CD4-positive, alpha-beta T cell treated with Interleukin-2 at 100 ng/mL for 4 hours (primary cell): ENCODE results near the gene ADGRF3.
"Not testable (repeated sequence)": the region's sequence is repeated elsewhere in the genome, so short reads cannot be mapped to it uniquely, and the experiment has no call there.

Source experiments
- DNase-seq: peaks from one replicate; pipeline ENCODE4 v3.0.0-alpha.2; 2020; ENCODE audit warnings: low spot score

ADGRF3 gene

DNA sequence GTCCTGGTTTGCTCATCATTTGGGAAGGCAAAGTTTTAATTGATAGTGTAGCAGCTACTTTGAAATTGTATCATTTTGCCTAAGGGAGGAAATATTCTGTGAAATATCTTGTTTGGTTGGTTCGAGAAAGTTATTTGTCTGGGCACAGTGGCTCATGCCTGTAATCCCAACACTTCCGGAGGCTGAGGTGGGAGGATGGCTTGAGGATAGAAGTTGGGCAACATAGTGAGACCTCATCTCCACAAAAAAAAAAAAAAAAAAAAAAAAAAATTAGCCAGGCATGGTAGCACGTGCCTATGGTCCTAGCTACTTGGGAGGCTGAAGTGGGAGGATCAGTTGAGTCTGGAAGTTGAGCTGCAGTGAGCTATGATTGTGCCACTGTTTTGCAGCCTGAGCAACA lies 3.1 kb upstream of the ADGRF3 start:
- no peak for DNase-seq

DNA sequence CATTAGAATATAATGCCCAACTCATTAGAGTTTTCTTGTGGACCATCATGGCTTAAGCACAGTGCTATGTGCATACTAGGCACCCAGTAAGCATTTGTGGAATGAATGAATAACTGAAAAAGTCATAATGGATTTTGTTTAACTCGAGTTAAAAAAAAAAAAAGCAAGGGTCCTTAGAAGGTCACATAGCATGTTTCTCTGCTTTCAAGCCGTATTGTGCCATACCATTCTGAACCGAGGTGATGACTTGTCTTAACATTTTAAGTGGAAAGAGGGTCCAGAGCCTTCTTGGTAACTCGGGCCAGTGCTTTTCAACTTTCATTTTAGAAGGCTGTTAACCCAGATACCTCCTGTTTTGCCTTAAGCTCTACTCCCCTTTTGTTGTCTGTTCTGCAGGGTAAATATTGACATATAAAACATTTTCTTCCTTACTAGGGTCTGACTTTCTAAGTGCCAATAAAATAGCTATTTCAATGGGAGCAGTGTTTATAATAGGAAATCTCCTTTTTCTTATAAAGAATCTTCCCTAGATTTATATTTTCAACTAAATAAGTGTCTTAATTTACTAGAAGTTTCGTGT lies 787 bp upstream of the ADGRF3 start:
- DNase-seq = no peak

DNA sequence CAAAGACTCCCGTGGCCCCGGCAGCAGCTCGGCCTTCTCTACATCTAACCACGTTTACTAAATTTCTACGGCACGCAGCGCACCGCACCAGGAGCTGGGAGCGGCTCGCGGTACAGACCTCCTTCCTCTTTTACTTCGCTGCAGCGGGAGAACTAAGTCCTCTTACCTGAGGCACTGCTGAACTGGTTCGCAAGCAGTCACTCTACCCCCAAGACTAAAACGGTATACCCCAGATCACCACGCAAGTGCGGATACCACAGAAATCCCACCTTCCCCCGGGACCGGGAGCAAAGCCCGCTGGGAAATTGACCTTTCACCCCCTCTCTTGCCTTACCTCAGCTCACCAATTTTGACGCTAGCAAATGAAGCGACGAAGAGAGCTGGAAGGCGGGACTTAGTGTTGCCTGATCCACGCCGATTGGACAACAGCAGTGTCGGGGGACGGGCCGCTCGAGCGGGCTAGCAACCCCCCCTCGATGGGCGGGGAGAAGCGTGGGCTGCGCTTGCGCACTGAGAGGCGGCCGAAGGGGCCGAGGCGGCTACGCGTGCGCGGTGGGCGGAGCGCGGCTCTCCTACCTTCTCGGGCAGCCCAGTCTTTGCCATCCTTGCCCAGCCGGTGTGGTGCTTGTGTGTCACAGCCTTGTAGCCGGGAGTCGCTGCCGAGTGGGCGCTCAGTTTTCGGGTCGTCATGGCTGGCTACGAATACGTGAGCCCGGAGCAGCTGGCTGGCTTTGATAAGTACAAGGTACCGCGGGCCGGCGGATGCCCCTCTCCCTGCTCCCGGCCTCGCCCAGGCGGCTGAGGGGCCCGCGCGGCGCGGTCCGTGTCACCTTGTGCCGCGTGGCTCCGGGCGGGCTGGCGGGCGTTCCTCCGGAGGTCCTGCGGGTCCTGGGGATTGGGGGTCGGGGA lies 790 bp downstream of the ADGRF3 start, which contains the start of gene SELENOI:
Gene SELENOI, plus strand, starts transcription at position 599 of the 909 bp plus-strand sequence. Its CDS starts 90 bp downstream, at position 689.
- DNase-seq = peak; percentile 99

DNA sequence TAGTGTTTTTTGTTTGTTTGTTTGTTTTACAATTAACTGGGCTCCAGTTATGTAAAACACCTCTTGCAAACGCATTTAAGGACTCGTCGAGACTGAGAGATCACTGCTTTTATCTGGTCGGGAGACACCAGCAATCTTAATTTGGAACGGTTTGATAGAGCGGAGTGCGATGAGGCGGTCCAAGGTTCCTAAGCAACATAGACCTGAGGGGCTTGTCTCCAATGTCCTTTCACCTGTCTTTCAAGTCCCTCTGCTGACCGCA lies 1.4 kb downstream of the ADGRF3 start:
- no peak for DNase-seq

DNA sequence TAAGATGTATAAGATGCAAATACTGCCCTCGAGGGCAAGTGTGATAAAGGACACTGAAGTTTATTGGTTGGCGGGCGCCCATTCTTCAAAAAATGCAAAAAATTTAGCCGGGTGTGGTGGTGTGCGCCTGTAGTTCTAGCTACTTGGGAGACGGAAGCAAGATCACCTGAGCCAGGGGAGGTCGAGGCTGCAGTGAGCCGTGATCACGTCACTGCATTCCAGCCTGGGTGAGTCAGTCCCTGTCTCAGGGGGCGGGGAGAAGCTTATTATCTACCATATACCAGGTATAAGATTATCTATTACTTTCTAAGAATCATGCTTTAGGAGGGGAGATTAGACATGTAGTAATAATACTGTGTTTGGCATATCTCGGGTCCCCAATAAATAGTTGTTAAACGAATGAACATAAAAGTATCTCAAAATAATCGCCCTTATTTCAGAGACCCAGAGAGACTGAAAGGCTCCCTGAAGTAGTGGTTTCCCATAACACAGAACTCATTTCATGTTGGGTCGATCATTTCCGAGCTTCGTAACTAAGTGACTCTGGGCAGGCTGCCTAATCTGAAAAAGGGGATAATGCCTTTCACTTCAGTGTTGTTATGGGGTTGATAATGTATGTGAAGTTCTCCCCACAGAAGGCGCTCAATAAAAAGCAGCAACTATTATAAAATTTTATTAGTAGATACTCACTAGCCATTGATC lies 1.9 kb downstream of the ADGRF3 start:
- DNase-seq = peak; percentile 39

DNA sequence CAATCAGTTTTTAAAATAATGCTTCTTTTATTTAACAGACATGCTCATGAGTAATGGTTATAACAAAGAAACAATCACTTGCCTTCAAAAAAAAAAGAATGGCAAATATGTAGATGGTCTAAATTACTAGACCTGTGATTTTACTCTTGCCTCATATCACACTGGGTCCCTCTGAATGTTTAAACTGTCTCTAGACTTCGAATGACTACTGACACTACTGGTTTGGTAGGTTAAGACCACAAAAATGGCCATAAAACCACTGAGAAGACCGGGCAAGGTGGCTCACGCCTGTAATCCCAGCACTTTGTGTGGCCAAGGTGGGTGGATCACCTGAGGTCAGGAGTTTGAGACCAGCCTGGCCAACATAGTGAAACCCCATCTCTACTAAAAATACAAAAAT lies 5.8 kb downstream of the ADGRF3 start:
- no peak for DNase-seq

DNA sequence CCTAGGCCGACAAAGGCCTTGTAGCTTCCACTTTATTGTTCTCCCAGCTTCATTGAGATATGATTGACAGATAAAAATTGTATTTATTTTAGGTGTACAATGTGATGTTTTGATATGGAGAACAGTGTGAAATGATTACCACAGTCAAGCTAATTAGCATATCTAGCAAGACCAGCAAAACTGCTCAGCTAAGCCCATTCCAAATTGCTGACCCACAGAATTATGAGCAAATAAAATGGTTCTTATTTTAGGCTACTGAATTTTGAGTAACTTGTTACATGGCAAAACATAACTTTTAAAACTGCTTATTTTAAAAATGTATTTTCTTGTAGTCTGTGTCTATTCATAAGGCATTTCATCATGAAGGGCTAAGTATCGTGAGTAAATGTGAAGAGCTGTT lies 9.3 kb downstream of the ADGRF3 start:
- no peak for DNase-seq

DNA sequence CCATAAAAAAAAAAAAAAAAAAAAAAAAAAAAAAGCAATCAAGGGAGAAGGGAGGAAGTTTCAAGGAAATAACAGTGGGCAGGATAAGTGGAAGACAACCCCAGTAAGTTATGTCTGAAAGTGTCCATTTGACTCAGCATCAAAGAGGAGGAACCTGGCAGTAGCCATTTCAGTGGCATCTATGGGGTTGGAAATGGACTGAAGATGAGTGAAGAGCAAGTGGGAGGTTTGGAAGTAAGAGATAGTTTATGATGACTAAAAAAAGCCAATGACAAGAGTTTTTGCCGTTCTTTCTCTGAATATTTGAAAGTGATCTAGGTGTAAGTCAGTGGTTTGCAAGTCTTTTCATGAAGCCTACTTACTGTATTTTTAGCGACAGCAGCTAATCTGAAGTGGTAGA lies 9.9 kb downstream of the ADGRF3 start:
- no peak for DNase-seq

DNA sequence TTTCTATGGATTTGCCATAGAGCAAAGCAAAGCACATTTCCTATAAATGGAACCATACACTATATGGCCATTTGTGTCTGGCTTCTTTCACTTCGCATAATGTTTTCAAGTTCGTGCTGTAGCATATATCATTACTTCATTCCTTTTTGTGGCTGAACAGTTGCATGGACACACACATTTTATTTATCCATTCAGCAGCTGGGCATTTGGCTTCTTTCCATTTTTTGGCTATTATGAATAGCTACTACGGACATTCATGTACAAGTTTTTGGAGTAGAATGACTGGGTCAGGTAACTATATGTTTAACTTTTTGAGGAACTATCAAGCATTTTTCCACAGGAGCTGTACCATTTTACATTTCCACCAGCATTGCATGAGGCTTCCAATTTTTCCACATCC lies 11.4 kb downstream of the ADGRF3 start:
- no peak for DNase-seq

DNA sequence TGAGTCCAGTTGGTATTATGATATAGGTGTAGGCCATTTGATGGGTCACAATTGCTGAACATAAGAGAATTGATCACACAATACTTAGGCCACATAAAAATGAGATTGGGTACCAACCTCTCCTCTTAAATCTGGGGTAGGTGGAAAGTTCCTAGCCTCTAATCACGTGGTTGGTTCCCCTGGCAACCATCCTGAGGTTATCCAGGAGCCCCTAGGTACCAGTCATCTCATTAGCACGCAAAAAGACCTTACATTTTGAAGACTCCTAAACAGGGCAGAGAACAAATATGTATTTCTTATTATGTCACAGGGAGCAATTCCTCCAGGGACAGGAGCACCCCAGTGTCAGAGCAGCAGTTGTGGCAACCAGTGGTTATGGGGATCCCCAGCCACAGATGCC lies 13.3 kb downstream of the ADGRF3 start:
- DNase-seq = no peak

DNA sequence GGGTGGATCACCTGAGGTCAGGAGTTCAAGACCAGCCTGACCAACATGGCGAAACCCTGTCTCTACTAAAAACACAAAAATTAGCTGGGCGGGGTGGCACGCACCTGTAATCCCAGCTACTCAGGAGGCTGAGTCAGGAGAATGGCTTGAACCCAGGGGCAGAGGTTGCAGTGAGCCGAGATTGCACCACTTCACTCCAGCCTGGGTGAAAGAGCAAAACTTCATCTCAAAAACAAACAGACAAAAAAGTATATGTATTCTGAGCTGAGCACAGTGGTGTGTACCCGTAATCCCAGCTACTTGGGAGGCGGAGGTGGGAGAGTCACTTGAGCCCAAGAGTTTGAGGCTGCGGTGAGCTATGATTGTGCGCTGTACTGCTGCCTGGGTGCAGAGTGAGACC lies 15.3 kb downstream of the ADGRF3 start:
- not testable (repeated sequence) for DNase-seq

DNA sequence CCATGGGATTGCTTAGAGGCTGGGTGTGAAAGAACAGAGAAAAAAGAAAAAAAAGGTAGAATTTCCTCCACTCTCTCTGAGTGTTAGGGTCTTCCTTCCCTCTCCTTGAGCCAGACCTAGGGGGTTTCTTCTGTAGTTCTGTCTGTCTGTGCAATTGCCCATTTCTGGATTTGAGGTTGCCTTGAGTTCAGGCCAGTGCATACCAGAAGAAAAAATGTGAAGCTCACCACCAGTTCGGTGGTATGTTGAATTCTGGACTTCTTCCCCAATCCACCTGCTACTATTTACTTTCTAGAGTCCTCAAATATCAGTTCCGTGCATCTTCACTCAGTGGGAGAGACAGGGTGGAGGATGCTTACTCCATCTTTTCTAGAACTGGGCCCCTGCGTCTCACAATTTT lies 16.0 kb downstream of the ADGRF3 start:
- no peak for DNase-seq

DNA sequence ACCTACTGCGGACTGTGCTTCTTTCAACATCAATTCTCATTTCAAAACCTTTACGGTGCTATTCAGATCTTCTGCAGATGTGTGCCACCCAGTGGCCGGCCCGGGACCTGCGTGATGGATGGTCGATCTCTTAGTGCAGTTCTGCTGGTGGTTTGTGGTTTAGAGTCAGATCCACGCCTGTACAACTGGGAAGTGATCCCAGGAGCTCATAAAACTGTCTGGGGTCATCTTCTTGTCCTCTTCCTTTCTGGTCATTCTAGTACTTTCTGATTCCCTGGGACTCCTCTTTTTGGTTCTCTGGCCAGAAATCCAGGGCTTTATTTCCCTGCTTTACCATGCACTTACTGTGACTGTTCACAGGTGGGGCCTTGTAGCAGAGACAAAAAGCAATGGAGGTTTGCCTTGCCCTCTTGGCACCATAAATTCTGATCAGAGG lies 16.5 kb downstream of the ADGRF3 start:
- peak; percentile 81 for DNase-seq

DNA sequence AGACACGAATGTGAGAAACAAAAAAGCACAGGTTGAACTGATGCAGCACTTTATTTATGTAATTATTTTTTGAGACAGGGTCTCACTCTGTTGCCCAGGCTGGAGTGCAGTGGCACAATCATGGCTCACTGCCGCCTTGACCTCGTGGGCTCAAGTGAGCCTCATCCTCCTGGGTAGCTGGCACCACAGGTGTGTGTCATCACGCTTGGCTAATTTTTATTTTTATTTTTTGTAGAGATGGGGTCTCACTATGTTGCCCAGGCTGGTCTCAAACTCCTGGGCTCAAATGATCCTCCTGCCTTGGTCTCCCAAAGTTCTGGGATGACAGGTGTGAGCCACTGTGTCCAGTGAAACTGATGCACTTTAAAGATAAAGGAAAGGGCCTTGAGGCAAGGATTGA lies 17.5 kb downstream of the ADGRF3 start:
- DNase-seq = not testable (repeated sequence)

DNA sequence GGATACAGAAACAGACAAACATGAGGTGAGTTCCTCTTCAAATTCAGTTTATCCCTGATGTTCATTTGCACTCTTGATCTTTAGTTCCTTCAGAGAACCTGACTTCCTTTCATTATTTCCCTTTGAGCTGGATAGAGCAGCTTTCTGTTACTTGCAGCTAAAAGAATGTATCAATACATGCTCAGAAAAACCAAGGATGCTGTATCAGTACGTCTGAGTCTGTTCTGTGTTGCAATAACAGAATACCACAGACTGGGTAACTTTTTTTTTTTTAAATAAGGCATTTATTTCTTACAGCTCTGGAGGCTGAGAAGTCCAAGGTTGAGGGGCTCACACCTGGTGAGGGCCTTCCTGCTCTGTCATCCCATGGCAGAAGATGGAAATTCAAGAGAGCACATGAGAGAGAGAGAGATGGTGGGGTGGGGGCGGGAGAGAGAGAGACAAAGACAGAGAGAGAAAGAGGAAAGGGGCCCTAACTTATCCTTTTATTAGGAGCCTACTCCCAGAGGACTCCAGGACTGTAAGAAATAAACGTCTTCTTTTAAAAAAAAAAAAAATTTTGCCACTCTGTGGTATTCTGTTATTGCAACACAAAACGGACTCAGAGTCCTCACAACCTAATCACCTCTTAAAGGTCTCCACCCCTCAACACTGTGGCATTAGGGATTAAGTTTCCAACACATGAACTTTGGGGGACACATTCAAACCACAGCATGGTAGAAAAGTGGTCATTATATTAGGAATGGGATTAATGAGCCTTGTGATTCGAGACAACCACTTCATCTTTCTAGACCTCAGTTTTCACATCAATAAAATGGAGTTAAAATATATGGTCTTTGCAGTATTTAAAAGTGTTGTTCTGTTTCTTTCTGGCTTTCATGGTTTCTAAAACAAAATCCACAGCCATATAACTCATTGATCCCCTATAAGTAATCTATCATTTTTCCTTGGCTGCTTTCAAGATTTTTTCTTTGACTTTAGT lies 19.0 kb downstream of the ADGRF3 start:
- DNase-seq = no peak

DNA sequence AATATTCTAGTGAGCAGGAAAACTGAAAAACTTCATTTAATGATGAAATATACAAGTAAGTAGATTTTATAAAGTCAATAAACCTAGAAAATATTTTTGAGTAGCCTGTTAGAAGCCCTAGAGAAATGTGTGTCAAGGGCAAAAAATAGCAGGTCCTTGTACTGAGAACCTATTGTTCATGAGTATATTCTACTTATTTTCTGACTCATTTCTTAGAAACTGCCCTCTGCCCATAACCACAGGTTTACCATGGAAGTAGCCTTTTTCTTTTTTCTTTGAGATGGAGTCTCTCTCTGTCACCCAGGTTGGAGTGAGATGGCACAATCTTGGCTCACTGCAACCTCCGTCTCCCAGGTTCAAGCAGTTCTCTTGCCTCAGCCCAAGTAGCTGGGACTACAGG lies 20.1 kb downstream of the ADGRF3 start:
- no peak for DNase-seq

DNA sequence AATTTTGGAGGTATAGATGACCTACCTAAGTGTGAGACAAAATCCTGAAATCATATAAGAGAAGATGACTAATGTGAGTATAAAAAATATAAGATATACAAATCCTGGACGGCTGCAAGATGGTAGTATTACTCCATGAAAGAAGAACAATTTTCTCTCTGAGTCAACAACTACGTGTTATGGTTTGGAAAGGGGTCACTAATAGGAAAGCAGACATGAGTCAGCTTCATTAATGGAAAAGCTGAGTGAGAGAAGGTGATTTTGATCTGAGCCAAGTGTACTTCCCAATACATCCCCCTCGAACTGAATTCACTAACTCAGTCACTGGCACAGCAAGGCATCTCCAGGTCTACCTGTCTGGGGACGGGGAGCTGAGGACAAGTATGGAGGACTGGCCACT lies 20.7 kb downstream of the ADGRF3 start:
- DNase-seq = no peak

DNA sequence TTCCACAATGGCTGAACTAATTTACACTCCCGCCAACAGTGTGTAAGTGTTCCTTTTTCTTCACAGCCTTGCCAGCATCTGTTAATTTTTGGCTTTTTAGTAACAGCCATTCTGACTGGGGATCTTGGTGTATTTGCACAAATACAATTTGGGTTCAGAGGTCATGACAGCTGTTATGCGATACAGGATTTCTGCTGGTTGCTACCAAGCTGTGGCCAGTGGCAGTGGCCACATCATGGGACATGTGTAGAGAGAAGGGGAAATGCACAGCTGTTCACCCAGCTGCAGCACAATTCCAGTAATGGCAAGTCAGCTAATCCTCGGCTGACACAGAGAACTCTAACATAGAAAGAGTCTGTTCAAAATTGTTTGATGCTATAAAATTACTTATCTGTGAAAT lies 21.7 kb downstream of the ADGRF3 start:
- DNase-seq = no peak

DNA sequence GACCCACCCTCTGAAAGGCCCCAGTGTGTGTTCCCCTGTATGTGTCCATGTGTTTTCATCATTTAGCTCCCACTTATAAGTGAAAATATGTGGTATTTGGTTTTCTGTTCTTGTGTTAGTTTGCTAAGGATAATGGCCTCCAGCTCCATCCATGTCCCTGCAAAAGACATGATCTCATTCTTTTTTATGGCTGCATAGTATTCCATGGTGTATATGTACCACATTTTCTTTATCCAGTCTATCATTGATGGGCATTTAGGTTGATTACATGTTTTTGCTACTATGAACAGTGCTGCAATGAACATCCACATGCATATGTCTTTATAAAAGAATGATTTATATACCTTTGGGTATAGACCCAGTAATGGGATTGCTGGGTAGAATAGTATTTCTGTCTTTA lies 22.1 kb downstream of the ADGRF3 start:
- not testable (repeated sequence) for DNase-seq

DNA sequence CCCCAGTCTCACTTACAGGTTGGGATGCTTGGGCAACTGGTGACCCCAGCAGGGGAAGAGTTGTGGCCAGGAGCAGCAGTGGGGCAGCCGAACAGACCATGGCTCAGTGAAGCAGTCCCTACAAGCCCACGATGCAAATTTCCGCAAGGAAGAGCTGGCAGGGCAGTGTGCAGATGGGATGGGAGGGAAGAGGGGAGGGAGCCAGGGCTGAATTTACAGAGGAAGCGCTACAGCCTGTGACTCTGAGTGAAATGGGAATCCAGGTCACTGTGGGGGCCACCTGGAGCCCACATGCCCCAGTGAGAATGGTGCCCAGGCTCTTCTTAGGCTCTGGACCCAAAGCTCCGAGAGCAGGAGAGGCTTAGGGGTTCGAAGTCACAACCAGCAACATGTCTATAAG lies 27.6 kb downstream of the ADGRF3 start:
- DNase-seq = no peak

DNA sequence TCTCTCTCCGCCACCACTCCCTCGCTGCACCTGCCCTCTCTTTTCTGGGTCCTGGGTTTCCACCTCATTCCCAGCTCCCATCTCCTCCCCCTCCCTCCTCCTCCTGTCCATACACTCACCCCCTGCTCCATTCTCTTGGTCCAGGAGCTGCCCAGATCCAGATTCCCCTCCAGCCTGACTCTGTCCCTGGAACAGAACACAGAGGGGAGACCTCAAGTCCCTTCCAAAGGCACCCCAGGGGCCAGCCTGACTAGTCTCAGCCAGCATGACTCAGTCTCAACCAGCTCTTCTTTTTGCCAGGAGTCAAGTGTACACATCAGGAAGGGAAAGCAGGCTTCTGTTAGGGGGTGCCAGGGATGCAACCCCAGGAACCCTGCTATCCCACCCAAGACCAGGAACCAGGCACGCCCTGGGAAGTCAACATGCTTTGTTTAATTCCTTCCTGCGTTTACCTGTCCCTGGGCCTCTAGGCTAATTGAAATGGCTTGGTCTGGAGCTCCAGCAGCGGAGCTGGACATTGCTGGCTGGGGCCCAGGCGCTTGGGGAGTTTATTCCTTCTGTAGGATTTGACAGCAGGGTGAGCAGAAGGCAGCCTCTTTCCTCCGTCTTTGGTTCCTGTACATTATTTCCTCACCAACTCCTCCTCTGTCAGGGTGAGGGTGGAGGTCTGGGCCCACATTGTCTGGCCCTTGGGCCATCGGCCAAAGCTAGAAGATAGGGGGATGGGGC lies 29.0 kb downstream of the ADGRF3 start:
- DNase-seq = no peak
